ENCODE measurements around the gene BABAM2.
"Not testable (repeated sequence)": the region's sequence is repeated elsewhere in the genome, so short reads cannot be mapped to it uniquely, and the experiment has no call there.

BABAM2 gene

DNA sequence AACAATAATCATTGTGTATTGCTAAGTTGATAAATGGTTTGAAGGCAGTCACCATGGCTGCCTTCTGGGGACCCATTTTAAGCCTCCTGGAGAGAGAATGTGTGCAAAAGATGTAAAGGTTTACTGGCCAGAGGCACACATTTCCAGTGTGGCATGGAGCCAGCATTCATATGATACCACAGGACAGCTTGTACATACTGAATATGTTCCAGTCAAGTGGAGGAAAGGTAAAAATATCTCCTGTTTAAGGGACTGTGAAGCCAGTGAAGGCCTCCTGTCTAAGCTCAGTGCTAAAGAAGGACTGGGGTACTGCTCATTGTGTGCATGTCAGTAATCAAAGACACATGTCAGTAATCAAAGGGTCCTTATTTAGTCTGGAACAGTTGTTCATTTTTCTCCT lies 119.2 kb downstream of the BABAM2 start:
- TF ChIP-seq, protein P1, sequence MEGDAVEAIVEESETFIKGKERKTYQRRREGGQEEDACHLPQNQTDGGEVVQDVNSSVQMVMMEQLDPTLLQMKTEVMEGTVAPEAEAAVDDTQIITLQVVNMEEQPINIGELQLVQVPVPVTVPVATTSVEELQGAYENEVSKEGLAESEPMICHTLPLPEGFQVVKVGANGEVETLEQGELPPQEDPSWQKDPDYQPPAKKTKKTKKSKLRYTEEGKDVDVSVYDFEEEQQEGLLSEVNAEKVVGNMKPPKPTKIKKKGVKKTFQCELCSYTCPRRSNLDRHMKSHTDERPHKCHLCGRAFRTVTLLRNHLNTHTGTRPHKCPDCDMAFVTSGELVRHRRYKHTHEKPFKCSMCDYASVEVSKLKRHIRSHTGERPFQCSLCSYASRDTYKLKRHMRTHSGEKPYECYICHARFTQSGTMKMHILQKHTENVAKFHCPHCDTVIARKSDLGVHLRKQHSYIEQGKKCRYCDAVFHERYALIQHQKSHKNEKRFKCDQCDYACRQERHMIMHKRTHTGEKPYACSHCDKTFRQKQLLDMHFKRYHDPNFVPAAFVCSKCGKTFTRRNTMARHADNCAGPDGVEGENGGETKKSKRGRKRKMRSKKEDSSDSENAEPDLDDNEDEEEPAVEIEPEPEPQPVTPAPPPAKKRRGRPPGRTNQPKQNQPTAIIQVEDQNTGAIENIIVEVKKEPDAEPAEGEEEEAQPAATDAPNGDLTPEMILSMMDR (conservative IDR thresholded peaks at IDR 0.05; ENCODE audit: low read depth, low read length): no peak
- peak; percentile 76 for DNase-seq (ENCODE audit: low read depth)
- H3K4me3 ChIP-seq (ENCODE audit: low read depth, low read length): no peak overlapping the region

DNA sequence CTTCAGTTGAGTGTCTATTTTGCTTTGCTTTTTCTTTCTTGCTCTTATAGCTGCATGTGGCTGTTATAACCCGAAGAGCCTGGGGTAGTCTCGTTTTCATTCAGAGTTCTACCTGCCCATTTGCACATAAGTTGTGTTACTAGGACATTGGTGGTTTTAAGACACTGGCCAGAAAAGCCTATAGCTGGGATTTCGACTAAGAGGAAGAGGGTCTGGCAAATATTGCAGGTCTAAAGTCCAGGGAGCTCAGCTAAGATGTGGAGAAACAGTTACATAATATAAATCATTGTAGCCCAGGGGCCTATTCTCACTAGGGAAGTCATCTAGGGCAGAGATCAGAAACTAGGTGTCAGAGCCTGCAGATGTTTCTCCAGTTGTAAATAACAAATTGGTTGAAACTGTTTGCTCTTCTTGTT lies 120.8 kb downstream of the BABAM2 start:
- no peak for DNase-seq (ENCODE audit: low read depth)
- TF ChIP-seq, protein P1 (conservative IDR thresholded peaks at IDR 0.05; ENCODE audit: low read depth, low read length): no peak
- no peak overlapping the region for H3K4me3 ChIP-seq (ENCODE audit: low read depth, low read length)

DNA sequence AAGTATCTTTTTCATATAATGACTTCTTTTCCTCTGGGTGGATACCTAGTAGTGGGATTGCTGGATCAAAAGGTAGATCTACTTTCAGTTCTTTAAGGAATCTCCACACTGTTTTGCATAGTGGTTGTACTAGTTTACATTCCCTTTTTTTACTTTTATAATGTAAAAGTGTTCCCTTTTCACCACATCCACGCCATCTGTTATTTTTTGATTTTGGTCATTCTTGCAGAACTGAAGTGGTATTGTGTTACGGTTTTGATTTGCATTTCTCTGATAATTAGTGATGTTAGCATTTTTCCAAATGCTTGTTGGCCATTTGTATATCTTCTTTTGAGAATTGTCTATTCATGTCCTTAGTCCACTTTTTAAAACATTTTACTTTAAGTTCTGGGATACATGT lies 127.9 kb downstream of the BABAM2 start:
- DNase-seq (ENCODE audit: low read depth); H3K4me3 ChIP-seq (ENCODE audit: low read depth, low read length): not testable (repeated sequence)

DNA sequence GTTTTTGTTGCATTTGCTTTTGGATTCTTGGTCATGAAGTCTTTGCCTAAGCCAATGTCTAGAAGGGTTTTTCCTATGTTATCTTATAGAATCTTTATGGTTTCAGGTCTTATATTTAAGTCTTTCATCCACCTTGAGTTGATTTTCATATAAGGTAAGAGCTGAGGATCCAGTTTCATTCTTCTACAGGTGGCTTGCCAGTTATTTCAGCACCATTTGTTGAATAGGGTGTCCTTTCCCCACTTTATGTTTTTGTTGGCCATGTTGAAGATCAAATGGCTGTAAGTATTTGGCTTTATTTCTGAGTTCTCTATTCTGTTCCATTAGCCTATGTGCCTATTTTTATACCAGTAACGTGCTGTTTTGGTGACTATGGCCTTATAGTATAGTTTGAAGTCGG lies 129.0 kb downstream of the BABAM2 start:
- DNase-seq (ENCODE audit: low read depth); H3K4me3 ChIP-seq (ENCODE audit: low read depth, low read length): not testable (repeated sequence)

DNA sequence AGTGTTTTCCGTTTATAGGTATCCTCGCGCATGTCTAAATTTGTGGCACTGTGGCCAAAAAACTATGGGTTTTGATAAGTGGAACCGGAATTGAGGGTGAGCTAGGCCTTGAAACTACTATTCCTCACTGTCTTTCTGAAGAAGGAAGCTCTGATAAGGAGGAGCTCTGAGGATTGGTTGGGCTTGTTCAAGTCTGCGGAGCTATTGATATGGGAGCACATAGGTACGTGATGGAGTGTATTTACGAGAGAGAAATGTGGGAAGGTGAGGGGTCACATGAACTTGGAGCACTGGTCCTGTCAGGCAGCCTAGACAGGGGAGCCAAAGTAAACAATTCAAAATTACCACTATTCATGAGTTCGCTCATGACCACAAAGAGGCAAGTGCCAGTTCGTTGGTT lies 131.4 kb downstream of the BABAM2 start:
- TF ChIP-seq, protein P1 (conservative IDR thresholded peaks at IDR 0.05; ENCODE audit: low read depth, low read length): no peak
- H3K4me3 ChIP-seq (ENCODE audit: low read depth, low read length): no peak overlapping the region
- no peak for DNase-seq (ENCODE audit: low read depth)

DNA sequence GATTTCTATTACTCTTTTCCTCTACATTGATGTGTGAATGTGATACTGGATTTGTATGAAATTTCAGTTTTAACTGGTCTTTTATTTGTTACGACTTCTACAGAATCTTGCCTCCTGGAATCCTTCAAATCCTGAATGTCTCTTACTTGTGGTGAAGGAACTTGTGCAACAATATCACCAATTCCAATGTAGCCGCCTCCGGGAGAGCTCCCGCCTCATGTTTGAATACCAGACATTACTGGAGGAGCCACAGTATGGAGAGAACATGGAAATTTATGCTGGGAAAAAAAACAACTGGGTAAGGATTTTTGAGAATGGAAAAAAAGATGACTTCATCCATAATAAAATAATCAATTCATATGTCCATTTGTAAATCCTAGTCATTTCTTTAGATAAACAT lies 134.6 kb downstream of the BABAM2 start:
- H3K4me3 ChIP-seq (ENCODE audit: low read depth, low read length): no peak overlapping the region
- TF ChIP-seq, protein P1 (conservative IDR thresholded peaks at IDR 0.05; ENCODE audit: low read depth, low read length): no peak
- DNase-seq (ENCODE audit: low read depth): no peak

DNA sequence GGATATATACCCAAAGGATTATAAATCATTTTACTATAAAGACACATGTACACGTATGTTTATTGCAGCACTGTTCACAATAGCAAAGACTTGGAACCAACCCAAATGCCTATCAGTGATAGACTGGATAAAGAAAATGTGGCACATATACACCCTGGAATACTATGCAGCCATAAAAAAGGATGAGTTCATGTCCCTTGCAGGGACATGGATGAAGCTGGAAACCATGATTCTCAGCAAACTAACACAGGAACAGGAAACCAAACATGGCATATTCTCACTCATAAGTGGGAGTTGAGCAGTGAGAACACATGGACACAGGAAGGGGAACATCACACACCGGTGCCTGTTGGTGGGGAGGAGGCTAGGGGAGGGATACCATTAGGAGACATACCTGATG lies 135.7 kb downstream of the BABAM2 start:
- not testable (repeated sequence) for DNase-seq (ENCODE audit: low read depth); H3K4me3 ChIP-seq (ENCODE audit: low read depth, low read length)

DNA sequence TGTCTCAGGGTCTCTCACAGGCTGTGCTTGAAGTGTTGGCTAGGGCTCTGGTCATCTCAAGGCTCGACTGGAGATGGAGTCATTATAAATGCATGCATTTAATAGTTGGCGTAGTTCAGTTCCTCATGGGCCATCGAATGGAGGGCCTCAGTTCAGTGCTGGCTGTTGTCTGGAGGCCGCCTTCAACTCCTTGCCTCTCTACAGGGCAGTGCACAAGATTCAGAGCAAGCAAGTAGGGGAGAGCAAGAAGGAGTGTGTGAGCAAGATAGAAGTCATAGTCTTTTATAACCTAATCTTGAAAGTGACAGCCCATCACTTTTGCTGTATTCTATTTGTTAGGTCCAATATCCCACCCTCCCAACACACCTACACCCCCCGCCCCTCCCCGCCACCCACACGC lies 137.5 kb downstream of the BABAM2 start:
- TF ChIP-seq, protein P1 (conservative IDR thresholded peaks at IDR 0.05; ENCODE audit: low read depth, low read length): no peak
- no peak overlapping the region for H3K4me3 ChIP-seq (ENCODE audit: low read depth, low read length)
- no peak for DNase-seq (ENCODE audit: low read depth)

DNA sequence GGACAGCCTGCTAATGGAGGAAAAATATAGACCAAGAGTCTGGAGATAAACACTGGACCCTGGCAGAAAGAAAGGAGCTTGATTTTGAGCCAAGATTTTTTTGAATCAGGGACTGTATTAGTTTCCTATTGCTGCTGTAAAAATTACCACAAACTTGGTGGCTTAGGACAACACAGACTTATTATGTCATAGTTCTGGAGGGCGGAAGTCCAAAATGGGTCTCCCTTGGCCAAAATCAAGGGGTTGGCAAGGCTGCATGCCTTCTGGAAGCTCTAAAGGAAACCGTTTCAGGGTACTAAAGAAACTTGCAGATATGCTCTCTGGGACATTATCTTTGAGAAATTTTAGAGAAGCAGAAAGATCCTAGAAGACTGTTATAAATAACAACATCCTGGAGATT lies 140.1 kb downstream of the BABAM2 start:
- DNase-seq (ENCODE audit: low read depth): no peak
- TF ChIP-seq, protein P1 (conservative IDR thresholded peaks at IDR 0.05; ENCODE audit: low read depth, low read length): no peak
- no peak overlapping the region for H3K4me3 ChIP-seq (ENCODE audit: low read depth, low read length)
